Gastrocnemius medialis (tissue), 4 donors: ENCODE results near the gene SLC41A3. TPM values are rescaled to one million over a fixed set of nuclear protein-coding genes. Genes with fewer than 3 reads are reported as not detected.

Source experiments
- ATAC-seq, 2 donors: fragments of 150-250 bp; one replicate each; pipeline ENCODE4 v1.9.1; 2016
- DNase-seq, 2 donors: peaks; one replicate each; pipeline ENCODE4 v3.0.0-alpha.2; 2019
- H3K27ac ChIP-seq, 4 donors: fragments of 200-600 bp; sonication (generic); 1 replicate in 1 of 4; 2 replicates in 3 of 4; pipeline ENCODE4 v1.5.1; 2016 to 2018; ENCODE audit warnings: mild to moderate bottlenecking in 2 of 4, moderate library complexity in 1 of 4
- H3K27me3 ChIP-seq, 3 donors: fragments of 200-600 bp; sonication (generic) in 2 of 3; 1 replicate in 1 of 3; 2 replicates in 2 of 3; pipeline versions ENCODE4 v1.5.1 to v1.6.0; 2016 to 2019; ENCODE audit warnings: mild to moderate bottlenecking in 1 of 3, moderate library complexity in 1 of 3
- H3K36me3 ChIP-seq, 2 donors: fragments of 200-600 bp; sonication (generic) in 1 of 2; one replicate each; pipeline ENCODE4 v1.5.1; 2017 to 2018
- H3K4me1 ChIP-seq, 2 donors: fragments of 200-600 bp; sonication (generic) in 1 of 2; one replicate each; pipeline ENCODE4 v1.5.1; 2016 to 2017; ENCODE audit warnings: mild to moderate bottlenecking in 2 of 2
- H3K4me3 ChIP-seq, 4 donors: fragments of 200-600 bp; sonication (generic) in 3 of 4; 1 replicate in 1 of 4; 2 replicates in 3 of 4; pipeline ENCODE4 v1.5.1; 2016 to 2019; ENCODE audit warnings: mild to moderate bottlenecking in 2 of 4
- H3K9me3 ChIP-seq, 3 donors: fragments of 200-600 bp; sonication (generic) in 2 of 3; 1 replicate in 1 of 3; 2 replicates in 2 of 3; pipeline ENCODE4 v1.5.1; 2016 to 2019
- CTCF ChIP-seq, 5 experiments: fragments of 450-650 bp in 3 of 5; fragments of 200-600 bp in 2 of 5; sonication (generic) in 2 of 5; IDR thresholded peaks in 4 of 5; conservative IDR thresholded peaks in 1 of 5; 1 replicate in 4 of 5; 2 replicates in 1 of 5; pipeline ENCODE4 v1.5.1; 2016 to 2019; ENCODE audit warnings: antibody characterized with exemption in 5 of 5, mild to moderate bottlenecking in 3 of 5, moderate library complexity in 3 of 5
- POLR2A ChIP-seq, 2 donors: fragments of 450-650 bp; IDR thresholded peaks; one replicate each; pipeline ENCODE4 v1.6.1; 2017; ENCODE audit warnings: antibody characterized with exemption in 2 of 2, mild to moderate bottlenecking in 2 of 2, moderate library complexity in 2 of 2
- in situ Hi-C, 4 donors: fragments of 200-750 bp; cut with MboI; loops; one replicate each; pipeline versions ENCODE4 v1.15.0 to v1.8.0; 2017; ENCODE audit warnings: low sequenced_read_pairs in 4 of 4
- intact Hi-C: fragments of 100-400 bp; cut with DNase I; formaldehyde crosslinking; loops from one replicate; pipeline ENCODE4 v1.15.1; 2023; ENCODE audit warnings: low total_unique reads
- total RNA-seq, 4 donors: library from RNA; depleted of rRNA; stranded (reverse); fragments of >200 nt; gene quantifications; one replicate each; pipeline versions ENCODE4 v1.1.0 to v1.2.3, GENCODE V29; 2016

The SLC41A3 gene
- total RNA-seq, 4 donors from 2014 or later: 43.1 to 76.2 (median 56.7) TPM

- TF ChIP-seq POLR2A (IDR thresholded peaks at IDR 0.05) (no peak), CTCF (IDR thresholded peaks at IDR 0.05 in 4 of 5, conservative IDR thresholded peaks at IDR 0.05 in 1 of 5) (no peak)
- in situ Hi-C loops (loop anchor here in 1 of 4 donors (25.0 kb wide), 1 partner anchor 261 kb away; the partner anchor contains the start of gene CFAP100), intact Hi-C loops (no loop called here)
- no peak overlapping the region for H3K27ac ChIP-seq
- H3K4me1 ChIP-seq: no peaks in the 10 kb centered on the region
- ATAC-seq: no peak
- H3K4me3 ChIP-seq: no peak overlapping the region
- peaks cover 0 to 4% of the 10 kb centered on the region in 2 donors for H3K36me3 ChIP-seq
- H3K27me3 ChIP-seq: no peaks in the 10 kb centered on the region
- DNase-seq: peak; percentile 0 to 7
- H3K9me3 ChIP-seq: no peaks in the 10 kb centered on the region
Measured at GRCh38 chr3:126125781-126126251, 41.9 kb upstream of the SLC41A3 start.

- intact Hi-C loops (no loop called here), in situ Hi-C loops (loop anchor here in 1 of 4 donors (25.0 kb wide), 1 partner anchor 262 kb away; the partner anchor contains the start of gene CFAP100)
- H3K36me3 ChIP-seq: peaks cover 0 to 4% of the 10 kb centered on the region in 2 donors
- no peaks in the 10 kb centered on the region for H3K4me1 ChIP-seq
- TF ChIP-seq POLR2A (IDR thresholded peaks at IDR 0.05) (no peak), CTCF (IDR thresholded peaks at IDR 0.05 in 4 of 5, conservative IDR thresholded peaks at IDR 0.05 in 1 of 5) (no peak)
- ATAC-seq: no peak
- peak in 1 of 2 donors; percentile 0 for DNase-seq
- H3K27me3 ChIP-seq: no peaks in the 10 kb centered on the region
- H3K4me3 ChIP-seq: no peak overlapping the region
- H3K27ac ChIP-seq: no peak overlapping the region
- H3K9me3 ChIP-seq: no peaks in the 10 kb centered on the region
Measured at GRCh38 chr3:126125341-126125740, 41.4 kb upstream of the SLC41A3 start.

GRCh38 chr3:126124896-126125295, 41.0 kb upstream of the SLC41A3 start:
- no peak for TF ChIP-seq CTCF (IDR thresholded peaks at IDR 0.05 in 4 of 5, conservative IDR thresholded peaks at IDR 0.05 in 1 of 5)
- TF ChIP-seq POLR2A (IDR thresholded peaks at IDR 0.05): no peak

GRCh38 chr3:126124148-126124868, 40.4 kb upstream of the SLC41A3 start:
- Histone ChIP-seq H3K27ac (no peak overlapping the region), H3K9me3 (no peaks in the 10 kb centered on the region), H3K4me3 (no peak overlapping the region), H3K4me1 (peaks cover 1 to 6% of the 10 kb centered on the region in 2 donors), H3K27me3 (no peaks in the 10 kb centered on the region), H3K36me3 (peaks cover 0 to under 1% of the 10 kb centered on the region in 2 donors)
- intact Hi-C loops: no loop called here
- ATAC-seq: no peak
- TF ChIP-seq POLR2A (IDR thresholded peaks at IDR 0.05): no peak
- no peak for TF ChIP-seq CTCF (IDR thresholded peaks at IDR 0.05 in 4 of 5, conservative IDR thresholded peaks at IDR 0.05 in 1 of 5)
- DNase-seq: peak; percentile 1 to 13
- in situ Hi-C loops: no loop called here

More at GRCh38 chr3:126124896-126125295, 41.0 kb upstream of the SLC41A3 start:
- H3K9me3 ChIP-seq: no peaks in the 10 kb centered on the region
- in situ Hi-C loops: loop anchor here in 1 of 4 donors (25.0 kb wide), 1 partner anchor 262 kb away; the partner anchor contains the start of gene CFAP100
- no peak overlapping the region for H3K4me3 ChIP-seq
- intact Hi-C loops: no loop called here
- no peaks in the 10 kb centered on the region for H3K27me3 ChIP-seq
- ATAC-seq (no peak), DNase-seq (peak in 1 of 2 donors; percentile 4)
- H3K27ac ChIP-seq: no peak overlapping the region
- peaks cover 0 to under 1% of the 10 kb centered on the region in 2 donors for H3K4me1 ChIP-seq
- peaks cover 0 to 4% of the 10 kb centered on the region in 2 donors for H3K36me3 ChIP-seq
